UCSD-AML1 (cell line): ENCODE results near the gene FMOD.
A peak's percentile ranks its signal among the peaks of the same experiment; 100 is the strongest.

Source experiments
- DNase-seq: peaks from one replicate; lab custom pipeline; 2025; ENCODE audit not compliant: unreplicated experiment; lab: John Stamatoyannopoulos, UW

FMOD gene

DNA sequence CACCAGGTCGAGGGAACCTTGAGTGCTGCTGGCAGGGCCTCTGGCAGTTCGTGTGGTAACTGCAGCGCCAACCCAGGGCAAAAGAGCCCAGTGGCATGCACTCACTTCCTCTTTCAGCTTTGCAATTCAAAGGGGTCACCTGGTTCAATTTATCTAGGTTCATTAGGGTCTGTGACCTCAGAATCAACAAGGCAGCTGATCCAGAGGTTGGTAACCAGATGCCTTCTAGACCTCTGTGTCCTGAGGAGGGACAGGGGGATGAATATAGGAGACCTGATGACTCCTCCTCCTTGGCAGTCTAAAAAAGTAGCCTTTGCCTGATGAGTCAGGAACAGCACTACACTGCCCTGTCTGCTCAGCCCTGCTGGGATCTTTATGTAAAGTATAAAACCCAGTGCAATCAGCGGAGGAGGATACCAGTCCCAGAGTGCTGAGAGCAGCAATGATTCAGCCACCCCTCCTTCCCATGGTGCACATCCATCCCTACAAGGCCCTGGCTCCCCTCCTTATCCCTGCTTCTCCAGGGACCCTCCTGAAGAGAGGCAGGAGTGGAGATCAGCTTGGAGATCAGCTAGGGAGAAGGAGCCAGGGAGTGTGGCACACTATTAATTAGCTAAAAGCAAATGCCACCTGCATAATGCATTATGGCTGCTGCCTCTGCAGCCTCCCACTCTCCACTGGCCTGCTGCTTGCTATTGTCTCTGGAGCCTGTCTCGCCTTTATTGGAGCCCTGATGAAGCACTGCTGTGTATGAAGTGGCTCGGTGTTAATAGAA is 11.2 kb upstream of the FMOD start:
- no peak for DNase-seq

DNA sequence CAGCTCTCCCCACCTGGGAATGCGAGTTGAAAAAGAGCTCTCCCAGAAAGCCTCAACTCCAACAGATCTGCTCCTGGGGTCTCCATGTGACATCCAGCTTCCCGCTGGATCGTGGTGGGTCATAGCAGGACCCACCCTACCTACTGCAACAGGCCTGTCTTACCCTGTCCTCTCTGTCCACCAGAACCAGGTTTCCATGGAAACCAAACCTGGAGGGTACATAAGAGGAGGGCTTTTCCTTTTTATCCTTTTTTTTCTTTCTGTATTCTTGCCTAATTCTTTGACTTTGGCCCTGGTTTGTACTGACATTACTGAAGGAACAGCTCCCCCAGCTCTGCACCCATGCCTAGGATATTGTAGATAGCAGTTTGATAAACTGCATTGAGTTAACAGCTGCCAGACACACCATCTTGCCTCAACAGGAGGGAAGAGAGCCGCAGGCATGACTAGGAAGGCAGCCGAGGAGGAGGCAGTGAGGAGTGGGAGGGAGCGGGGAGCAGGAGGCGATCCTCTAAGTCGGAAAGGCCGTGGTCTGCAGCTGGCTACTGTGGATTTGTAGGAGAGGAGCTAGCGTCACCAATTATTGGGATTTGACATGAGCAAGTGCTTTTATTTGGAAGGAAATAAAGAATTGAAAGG is 9.7 kb upstream of the FMOD start:
- no peak for DNase-seq

DNA sequence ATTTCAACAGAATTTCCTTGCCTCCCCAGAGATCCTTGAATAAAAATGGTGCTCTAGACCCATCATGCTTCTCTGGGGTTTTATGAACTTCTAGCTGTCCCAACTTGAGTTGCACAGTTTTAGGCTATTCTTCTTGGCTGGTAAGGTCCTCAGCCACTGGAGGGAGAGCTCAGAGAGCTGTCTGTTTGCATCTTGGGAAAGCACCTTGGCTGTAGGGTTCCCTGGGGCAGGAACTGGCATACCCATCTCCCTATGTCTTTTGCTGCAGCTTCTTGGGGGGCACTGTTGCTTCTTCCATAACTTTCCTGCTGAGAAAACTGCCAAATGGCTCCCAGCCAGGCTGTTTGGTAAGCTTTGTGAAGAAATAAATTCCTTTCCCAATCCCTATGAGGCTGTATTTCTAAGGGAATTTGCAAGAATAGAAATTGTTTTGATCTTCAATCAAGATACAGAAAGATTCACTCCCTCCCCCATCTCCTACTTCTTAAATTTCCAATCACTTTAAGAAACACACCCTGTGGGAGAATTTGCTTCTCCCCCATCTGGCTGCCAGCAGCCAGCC is 8.2 kb upstream of the FMOD start:
- DNase-seq, result no peak

DNA sequence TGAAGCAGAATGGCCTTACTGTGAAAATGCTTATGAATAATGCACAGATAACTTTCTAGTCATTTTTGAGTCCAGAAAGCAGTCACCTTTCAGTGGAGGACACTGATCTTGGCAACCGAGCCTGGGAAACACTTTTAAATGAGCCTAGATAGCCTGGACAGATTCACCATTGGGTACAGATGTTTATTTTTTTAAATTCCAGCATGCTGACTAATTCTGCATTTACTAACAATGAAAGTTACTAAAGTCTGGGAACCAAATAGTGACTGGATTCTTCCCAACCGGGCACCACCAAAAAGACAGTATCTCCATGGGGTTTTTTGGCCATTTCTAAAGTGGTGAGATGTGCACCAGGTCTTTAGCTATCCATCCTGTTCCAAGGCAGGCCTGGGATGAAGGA is 3.3 kb upstream of the FMOD start:
- DNase-seq, result no peak

DNA sequence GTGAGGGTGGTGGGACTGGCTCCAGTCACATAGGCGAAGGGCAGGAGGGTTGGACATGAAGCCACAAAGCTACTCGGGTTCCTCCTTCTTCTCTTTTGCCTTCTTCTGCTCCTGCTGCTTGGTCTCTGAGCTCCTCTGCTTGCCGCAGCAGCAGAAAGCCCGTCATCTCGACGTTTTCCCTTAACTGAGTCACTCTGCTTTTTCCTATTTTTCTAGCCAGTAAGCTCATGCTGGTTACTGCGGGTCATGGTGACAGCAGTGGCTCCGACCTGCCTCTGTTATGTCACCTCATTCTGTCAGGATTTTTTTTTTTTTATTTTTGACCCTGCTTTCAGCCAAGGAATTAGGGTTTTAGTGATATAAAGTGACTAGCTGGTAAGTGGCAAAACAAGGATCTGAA is 2.6 kb upstream of the FMOD start:
- no peak for DNase-seq

DNA sequence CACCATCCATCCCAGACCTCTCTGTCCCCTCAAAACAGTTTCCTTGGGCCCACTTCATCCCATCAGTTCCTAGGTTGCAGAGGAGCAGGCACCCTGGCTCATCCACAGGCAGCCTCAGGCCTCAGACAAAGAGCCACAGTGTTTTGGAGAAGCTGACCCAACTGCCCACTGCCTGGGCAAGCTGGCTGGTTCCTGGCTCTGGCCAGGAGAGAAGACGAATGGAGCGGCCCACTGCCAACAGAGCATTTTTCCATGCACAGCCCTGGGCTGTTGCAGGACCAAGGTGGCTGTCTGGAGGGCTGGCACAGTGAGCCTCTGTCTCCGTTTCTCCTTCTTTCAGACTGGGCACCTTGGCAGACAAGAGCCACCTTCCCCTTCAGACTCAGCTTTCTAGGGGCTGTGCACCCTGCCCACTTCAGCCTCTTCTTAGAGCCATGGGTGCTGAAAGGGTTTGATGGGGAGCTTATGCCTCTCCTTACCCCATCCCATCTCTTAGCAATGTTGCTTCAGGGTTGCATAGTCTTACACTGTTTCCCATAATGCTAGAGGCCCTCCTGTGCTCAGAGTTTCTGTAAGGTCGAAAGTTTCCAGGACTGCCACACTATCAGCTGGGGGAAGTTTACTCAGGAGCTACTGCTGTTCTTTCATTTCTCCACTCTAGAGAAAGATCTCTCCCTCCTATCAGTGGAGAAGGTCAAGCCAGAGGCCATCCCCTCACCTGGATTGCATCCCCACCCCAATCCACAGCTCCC is 973 bp downstream of the FMOD start:
- no peak for DNase-seq

DNA sequence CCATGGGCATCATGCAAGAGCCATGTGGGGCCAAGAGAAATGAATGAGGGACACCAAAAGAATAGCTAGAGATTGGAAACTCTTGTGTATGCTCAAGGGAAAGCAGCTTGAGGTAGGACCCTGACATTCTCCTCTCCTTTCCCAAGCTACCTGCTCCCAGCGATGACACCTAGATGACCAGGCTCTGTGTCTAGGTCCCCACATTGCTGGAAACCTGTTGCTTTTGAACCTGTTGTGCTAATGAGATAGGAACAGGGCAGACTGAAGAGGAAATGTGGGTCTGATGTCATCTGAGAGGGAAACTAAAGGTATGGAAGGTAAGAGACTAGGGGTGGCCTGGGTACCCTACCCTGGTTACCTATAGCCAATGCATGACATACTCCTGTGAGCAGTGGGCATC is 1.8 kb downstream of the FMOD start:
- no peak for DNase-seq

DNA sequence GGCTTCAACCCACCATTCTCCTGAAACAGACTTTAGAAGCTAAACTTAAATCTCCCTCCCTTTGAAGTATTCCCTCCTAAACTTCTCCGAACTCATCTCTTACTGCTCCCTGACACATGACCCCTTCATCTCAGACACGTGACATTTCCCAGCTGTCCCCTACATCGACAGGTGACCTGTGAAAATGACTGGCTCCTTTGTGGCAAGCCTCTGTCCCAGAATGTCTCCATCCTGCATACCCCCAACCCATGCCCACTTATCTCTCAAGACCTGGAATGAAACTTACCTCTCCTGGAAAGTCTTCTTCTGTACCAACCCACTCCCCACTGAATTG is 4.2 kb downstream of the FMOD start:
- DNase-seq, result no peak

DNA sequence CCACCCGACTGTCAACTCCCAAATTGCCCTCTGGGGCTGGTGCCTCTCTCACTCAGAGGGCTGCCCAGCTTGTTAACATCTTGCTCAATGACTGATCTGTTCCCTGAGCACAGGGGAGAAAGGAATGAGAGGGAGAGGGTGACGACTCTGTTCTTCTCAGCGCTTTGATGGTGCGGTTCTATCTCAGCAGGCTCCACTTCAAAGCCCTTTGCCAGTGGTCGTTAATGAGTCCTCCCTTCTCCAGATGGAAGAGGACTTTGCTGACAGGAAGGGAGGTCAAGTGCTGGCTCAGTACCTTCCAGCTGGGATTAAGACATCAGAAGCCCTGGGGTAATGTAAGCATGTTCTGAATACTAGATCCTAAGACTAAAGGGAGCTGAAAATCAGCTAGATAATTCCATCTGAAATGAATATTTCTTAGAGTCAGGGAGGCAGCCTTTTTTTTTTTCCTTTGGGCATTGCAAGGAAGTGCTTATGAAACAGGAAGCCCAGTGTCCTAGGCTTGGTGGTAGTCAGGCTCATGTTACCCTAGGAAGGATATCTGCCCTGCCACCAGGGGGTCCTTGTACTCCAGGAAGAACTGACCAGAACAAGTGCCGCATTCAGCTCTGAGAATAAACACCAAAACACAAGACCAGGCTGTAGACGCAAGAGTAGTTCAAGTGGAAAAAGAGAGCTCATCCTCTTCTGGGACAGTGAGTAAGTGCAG is 4.7 kb downstream of the FMOD start:
- no peak for DNase-seq

DNA sequence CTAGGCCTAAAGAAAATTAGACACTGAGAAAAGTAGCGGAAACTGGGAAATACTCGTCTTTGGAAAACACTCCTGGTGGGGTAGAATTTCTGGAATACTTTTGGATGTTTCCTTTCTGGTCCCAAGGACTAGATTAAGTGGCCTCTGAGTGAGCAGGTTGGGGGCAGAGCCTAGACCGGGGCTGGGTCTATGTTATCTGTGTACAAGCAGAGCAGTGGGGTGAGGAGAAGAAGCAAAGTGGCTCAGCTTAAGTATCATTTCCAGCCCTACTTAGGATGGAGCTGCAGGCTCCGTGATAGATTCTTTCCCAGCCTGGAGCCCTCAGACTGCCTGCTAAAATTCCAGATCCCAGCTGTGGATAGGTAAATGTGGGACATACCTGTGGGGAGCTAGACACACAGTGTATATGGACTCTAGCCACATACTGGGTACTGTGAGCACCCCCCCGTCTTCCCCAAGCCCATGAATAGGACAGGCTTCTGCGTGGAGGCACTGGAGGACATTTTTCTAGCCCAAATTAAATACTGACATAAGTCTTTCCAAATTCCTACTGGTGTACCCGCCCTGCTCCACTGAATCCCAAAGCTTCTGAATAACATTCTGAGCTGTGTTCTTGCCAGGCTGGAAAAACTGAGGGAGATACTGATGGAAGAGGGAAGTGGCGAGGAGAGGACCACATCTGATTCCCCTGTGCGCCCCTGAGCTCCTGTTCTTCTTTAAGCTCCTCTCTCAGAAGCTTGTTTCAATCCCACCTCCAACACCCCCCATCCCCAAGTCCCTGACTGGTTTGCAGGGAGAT is 6.8 kb downstream of the FMOD start:
- no peak for DNase-seq

DNA sequence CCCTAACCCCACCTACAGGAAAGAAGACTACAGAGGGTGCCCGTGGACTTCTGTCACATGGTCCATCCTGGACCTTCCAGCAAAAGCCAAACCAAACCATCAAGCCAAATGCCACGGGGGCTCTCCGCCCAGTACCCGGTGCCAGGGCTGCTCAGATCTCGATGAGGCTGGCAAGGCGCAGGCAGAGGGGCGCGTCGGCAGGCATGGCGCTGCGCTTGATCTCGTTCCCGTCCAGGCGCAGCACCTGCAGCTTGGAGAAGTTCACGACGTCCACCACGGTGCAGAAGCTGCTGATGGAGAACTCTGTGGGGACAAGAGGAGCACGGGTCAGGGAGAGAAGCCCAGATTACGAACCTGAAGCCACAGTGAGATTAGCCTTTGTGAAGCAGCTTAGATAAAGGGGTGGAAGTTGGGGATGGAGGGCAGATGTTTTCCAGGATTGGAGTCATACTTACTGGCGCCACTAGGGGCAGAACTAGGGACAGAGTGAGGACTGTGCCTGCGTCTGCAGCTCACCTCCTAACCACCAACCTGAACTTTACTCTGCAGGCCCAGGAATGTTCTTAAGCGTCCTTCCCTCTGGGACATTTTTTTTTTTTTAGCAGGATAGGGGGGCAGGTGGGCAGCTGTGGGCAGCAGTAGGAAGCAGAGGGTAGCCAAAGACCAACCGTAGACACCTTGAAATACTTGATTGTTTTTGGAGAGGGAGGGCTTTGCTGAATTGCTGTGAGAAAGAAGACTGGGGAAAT is 8.6 kb downstream of the FMOD start:
- DNase-seq, result no peak

DNA sequence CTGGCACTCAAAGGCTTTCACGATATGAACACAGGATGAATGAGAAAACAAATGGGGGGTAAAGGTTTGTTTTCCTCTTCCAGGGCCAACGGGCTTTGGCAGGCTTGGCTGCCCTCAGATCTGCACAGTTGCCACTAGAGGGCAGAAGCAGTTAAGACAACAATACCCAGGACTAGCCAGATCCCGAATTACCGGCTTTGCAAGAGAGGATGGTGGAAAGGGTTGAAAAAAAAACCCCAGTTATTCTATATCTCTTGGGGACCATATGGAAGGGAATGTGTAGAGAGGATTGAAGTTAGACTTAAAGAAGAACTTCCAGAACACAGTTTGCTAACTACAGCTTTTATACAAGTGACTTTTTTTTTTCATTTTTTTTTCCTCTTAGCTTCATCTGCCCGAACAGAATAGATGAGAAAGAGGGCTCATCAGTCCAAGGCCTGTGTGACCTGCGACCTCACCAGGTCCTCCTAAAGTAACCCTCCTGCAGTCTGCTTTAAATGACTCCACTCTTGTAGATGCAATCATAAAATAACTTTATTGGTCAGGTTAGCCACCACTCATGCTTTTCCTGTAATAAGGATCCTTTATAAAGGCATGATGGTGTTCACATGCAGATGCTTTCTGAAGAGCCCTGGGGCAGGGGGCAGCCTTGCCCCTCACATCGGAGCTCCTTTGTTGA is 10.7 kb downstream of the FMOD start:
- DNase-seq, result peak; percentile 43

DNA sequence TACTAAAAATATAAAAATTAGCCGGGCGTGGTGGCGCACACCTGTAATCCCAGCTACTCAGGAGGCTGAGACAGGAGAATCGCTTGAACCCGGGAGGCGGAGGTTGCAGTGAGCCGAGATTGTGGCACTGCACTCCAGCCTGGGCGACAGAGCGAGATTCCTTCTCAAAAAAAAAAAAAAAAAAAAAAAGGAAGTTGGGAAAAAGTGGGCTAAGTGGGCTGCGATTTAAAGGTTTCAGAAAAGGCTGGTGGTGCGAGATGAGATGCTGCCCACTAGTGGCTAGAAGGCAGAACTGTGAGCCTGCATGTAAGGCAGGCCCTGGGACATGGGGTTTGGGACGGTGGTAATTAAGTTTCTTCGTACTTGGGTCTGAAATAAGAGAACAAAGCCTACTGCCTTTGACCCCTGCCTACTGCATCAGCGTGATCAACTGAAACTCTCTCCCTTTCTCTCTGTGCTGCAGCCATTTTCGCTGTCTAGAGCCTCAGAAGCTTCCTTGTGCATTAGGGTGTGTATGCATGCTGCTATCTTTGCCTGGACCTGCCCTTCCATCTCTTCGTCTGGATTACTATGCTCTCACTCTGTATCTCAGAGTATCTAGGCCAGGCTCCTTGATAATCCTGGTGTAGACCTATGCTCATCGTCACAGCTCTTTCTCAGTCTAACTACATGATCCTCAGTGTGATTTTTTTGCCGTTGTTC is 12.4 kb downstream of the FMOD start:
- DNase-seq, result peak; percentile 45

DNA sequence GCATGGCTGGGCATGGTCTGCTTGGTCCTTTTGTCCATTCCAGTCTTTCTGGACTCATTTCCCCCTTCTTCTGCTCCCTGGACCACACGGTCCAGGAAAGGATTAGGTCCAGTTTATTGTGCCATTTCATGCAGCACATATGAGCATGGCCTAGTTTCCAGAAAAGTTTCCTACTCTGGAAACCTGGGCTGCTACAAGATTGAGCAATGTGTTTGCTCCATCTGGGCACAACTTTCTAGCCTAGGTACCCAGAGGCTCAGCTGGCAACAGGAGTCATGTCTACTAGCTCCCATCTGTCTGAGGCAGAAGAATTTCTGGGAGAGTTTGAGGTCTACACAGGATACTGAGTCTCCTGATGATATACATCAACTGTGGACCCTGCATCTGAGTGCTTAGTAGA is 14.8 kb downstream of the FMOD start:
- no peak for DNase-seq

DNA sequence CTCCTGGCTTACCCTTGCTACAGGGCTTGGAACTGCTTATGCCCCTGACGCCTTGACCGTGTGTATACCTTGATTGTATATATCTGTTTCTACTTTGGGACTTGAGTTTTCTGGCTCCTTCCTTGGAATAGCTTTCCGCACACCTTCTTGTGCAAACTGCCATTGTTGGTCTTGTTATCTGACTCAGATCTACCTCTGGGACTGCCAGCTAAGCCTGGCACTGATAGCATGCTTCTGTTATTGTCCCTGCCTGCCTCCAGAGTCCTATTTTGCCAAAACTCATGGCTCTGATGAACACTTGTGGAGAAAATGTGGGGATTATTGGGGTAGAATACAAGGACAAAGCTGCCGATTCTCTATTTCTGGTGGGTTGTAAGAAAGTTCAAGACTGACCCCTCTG is 15.4 kb downstream of the FMOD start:
- DNase-seq, result no peak

DNA sequence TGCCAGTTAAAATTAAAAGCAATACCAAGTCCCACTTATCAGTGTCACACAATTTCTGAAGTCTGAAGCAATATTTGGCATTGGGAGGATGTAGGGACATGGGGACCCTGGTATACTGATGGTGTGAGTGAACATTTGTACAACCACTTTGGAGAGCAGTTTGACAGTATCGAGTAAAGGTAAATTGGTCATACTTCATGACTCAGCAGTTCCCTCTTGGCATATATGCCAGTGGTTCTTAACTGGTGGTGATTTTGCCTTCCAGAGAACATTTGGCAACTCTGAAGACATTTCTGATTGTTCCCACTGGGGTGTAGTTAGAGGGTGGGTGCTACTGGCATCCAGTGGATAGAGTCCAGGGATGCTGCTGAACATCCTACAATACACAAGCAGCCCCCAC is 19.7 kb downstream of the FMOD start:
- no peak for DNase-seq

DNA sequence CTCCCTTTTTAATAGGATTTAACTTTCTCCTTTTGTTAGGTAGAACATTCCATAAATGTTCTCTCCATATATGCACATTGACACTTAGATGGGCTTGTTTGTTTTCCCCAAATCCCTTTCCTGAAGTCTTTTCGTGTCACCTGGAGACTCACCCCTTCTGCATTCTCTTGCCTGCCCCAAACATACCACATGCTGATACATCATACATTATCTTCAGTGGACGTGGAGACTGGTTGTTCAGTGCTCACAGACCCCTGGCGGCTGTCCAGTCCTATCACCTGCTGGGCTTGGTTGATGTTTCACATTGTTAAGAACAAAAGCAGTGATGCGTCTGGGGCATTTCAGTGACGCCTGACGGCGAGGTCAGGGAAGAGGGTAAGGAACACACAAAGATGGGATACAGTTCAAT is 22.2 kb downstream of the FMOD start:
- no peak for DNase-seq

DNA sequence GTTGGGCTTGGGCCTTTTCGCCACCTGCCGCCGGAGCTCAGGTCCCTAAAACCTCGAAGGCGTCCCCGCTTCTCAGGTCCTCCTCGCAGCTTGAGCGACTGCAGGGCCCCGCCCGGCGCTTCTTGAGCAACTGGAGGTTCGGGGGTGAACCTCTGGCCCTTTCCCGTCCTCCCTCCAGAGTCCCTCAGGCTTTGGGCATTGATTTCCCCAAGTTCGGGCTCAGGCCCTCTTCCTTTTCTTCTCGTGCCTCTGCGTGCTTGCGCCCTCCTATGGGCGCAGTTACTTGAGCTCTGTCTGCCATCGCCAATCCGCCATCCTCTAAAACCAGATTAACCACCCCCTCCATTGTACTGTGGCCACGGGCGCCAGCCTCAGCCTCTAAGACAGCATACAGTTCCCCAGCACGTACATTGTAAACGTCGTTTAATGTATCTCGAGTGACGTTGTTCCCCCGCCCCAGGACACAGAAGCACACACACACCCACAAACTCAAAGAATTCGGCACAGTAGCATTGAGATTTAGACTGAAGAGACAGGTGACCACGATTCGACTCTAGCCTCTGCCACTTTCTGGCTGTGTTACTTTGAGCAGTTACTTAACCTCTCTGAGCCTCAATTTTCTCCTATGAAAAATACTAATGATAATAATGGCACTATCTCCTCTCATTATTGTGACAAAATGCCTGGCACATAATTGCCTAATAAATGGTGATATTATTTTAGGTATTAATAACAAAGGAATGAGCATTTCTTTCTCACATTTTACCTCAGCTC is 23.1 kb downstream of the FMOD start:
- DNase-seq, result peak; percentile 87
